ENCODE data around the gene FOSB.
A peak's percentile ranks its signal among the peaks of the same experiment; 100 is the strongest.

FOSB gene

DNA sequence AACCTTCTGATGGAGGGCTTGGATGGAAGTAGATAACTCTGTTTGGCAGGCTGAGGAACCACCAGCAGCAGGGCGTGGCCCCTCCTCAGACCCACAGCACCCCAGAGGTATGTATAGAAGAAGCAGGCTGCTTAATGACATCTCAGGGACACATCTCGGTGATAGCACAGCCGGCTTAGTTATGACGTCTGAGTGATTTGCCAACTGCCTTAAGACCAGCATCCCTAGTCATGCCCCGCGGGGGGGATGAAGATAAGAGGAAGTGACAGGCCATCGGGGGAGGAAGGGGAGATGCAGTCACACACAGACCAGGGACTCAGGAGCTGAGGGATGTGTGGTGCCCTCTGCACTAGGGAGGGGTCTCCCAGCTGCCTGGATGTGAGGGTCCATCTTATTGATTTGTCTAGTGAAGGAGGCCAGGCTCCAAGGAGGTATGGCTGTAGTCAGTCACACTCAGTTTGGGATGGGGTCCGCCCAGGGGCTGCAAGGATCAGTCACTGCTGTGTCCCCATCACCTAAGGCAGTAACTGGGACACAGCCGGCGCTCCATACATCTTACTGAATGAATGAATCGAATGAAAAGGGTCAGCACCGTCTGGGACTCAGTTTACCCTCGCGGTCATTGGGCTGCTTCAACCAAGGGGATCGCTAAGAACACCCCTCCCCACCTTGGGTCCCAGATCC, 24.9 kb upstream of the FOSB start:
- peak; percentile 82 to 89 for DNase-seq

DNA sequence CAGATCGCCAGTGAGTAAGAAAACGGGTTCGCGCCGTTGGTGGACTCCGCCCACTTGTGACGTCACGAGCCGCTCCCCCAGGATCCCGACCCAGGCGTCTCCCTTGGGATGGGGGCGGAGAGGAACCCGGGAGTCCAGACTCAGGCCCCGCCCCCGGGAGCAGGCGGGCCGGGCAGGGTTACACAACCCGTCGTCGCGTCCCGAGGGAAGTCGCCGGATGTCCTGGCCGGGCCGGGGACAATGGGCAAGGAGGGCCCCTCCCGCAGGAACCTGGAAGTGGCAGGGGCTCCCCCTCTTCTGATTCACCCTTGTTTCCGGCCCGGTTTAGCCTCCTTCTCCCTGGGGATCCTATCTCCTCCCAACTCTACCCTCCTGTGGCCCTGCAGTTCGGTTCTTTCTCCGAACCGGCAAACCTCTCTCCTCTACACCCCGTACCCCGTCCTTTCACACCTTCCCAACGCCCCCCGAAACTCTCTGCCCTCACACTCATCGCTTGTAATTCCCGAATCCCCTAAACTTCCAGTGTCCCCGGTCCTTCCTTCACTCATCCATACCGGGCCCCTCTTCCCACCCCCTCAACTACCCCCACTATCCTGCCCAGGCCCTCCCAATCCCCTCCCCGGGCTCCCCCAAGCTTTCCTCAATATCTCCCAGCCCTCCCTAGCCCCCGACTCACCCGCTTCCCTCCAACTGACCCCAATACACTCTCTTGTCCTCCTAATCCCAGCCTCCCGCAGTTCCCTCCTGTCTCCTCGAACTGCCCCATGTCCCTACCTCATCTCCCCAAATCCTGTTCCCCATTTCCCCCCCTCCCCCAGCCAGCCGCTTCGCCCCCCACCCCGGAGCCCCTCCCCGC, 24.1 kb upstream of the FOSB start:
- DNase-seq, result peak; percentile 83 to 90

DNA sequence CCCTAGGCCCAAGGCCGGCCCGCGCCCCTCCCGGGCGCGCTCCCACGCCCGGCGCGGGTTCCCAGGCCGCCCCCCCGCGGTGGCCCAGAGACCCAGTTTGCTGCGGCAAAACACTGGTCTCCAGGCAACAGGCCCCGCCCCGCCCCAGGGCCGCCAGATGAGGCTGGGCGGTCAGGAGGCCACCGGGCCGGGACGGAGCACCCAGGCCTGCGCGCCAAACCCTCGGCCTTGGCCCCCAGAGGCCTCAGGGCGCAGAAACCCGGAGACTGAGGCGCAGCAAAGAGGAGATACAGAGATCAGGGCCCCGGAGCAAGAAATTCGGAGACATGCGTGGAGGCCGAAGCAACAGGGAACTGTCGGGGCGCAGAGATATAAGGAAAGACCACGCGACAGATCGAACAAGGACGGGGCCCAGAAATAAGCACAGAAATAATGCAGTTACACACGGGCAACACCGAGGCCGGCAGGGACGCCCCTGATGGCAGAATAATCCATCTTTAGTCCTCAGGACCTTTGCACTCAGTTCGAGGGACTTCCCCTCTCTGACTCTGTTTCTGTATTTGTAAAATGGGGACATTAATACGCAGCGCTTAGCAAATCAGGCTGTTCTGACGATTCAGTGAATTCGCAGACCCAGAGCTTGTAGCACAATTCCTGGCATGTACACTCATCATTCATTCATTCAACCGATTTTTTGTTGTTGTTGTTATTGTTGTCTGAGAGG, 23.3 kb upstream of the FOSB start:
- DNase-seq, result peak; percentile 68 to 79

DNA sequence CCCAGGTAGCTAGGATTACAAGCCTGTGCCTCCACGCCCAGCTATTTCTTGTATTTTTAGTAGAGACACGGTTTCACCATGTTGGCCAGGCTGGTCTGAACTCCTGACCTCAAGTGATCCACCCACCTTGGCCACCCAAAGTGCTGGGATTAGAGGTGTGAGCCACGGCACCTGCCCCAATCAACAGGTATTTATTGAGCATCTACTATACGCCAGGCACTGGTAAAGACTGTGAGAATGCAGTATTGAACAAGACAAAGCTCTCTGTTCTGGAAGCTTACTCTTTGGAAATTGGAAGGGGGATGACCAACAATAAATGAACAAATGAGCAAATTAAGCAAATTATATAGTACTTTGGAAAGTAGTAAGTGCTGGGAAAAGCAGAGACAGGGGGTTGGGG, 22.7 kb upstream of the FOSB start:
- no peak for DNase-seq

DNA sequence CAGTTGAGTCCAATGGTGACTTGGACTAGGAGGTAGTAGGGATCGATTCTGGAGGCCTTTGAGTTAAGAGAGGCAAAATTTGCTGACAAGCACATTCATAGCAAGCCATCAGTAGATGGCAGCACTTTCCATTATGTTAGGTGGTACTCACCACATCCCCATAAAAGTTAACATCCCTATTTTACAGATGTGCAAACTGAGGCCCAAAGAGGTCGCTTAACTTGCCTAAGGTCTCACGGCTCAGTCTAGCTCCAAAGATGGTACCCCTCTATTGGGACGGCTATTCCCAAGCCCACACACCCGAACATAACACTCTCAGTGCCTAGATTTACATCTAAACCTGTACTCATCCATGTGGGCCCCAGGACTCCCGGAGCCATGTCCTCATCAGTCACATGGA, 21.5 kb upstream of the FOSB start:
- peak in 1 of 2 donors; percentile 42 for DNase-seq

DNA sequence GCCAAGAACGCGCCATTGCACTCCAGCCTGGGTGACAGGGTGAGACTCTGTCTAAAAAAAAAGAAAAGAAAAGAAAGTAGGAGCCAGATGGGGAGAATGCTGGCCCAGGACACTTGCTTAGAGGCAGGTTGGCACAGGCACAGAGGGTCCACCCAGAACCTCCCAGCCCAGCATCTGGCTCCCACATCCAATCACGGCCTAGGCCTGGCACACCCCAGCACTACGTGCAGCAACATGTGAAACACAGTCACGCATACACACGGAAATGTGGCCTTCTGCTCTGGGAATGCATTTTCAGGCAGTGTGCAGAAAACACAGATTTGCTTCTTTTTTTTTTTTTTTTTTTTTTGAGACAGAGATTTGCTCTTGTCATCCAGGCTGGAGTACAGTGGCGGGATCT, 20.9 kb upstream of the FOSB start:
- no peak for DNase-seq

DNA sequence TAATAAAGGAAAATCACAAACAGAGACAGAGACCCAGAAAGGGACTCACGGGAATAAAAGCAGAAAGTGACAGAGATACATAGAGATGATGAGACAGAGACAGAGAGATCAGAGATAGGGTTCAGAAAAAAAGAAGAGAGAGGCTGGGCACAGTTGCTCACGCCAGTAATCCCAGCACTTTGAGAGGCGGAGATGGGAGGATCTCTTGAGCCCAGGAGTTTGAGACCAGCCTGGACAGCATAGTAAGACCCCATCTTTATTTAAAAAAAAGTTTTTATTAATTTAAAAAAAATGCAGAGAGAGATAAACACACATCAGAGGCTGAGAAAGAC, 19.4 kb upstream of the FOSB start:
- no peak for DNase-seq

DNA sequence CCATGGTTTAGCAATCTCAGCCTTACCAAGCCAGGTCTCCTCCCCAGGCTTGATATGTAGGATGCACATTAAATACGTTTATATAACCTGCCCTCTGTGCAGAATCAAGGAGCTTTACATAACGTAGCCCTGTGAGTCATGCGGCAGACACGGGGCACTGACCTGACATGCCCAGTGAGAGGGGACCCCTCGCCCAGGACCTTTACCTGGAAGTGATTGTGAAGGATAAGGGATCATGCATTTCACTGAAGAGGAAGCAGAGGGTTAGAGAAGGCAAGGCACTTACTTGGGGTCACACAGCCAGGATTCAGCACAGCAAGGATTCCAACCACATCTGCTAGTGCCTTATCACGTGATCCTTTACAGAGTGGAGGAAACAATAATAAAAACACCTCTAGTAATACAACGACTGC, 18.9 kb upstream of the FOSB start:
- no peak for DNase-seq

DNA sequence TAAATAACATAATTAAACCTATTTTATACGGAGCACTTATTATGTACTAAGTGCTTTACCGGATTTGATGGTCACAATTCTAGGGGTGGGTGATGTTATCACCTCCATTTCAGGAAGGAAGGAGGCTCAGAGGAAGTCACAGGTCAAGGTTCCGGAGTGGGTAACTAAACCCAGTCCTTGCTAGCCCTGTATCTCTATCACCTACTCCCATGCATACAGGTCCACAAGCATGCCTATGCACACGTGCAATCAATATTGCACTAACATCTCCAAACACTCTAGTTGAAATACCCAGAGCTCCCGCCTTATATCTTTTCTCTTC, 17.8 kb upstream of the FOSB start:
- DNase-seq, result no peak

DNA sequence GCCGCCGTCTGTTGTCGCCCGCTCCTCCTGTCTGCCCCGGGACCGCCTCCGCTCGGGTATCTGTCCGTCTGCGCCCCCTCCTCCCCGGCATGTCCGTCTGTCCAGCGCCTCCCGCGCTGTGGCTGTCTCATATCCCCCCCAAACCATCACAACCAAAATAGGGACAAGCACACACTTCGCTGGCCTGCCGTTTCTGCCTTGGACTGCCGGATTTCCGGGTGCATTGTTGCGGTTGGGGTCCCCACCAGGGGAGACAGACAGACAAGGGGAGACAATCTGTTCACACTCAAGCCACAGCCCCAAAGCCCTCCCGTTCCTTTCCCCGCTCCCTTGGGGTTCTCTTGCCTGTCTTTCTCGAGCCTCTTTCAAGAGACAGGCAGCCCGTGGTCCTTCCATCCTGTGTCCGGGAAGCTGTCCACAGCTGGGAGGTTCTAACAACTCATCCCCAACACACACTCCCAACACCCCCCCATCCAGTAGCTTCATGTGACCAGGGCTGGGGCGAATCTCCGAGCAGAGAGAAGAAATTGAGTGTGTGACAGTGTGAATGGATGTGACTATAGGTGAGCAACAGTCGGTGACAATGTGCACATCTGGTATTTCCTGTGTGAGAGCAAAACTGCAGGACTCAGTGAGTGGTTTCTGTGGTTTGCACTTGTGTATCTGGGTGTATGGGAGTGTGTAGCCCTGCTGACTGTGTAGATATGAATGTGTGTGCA, 16.5 kb upstream of the FOSB start:
- DNase-seq, result no peak

DNA sequence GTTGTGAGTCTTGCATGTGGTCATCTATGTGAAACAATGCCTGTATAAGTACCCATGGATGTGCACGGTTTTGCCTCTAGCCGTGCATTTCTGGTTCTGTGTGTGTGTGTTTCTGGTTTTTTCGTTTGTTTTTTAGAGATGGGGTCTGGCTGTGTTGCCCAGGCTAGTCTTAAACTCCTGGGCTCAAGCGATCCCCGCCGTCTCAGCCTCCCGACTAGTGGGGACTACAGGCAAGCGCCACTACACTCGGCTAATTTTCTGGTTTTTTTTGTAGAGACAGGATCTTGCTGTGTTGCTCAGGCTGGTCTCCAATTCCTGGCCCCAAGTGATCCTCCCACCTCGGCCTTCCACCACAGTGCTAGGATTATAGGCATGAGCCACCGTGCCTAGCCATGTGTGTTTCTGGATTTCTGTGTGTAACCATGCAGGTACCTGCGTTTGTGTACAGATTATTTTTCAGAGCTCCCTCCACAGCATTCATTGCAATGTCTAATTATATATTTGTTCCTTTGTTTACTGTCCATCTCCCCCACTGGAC, 15.9 kb upstream of the FOSB start:
- DNase-seq, result no peak

DNA sequence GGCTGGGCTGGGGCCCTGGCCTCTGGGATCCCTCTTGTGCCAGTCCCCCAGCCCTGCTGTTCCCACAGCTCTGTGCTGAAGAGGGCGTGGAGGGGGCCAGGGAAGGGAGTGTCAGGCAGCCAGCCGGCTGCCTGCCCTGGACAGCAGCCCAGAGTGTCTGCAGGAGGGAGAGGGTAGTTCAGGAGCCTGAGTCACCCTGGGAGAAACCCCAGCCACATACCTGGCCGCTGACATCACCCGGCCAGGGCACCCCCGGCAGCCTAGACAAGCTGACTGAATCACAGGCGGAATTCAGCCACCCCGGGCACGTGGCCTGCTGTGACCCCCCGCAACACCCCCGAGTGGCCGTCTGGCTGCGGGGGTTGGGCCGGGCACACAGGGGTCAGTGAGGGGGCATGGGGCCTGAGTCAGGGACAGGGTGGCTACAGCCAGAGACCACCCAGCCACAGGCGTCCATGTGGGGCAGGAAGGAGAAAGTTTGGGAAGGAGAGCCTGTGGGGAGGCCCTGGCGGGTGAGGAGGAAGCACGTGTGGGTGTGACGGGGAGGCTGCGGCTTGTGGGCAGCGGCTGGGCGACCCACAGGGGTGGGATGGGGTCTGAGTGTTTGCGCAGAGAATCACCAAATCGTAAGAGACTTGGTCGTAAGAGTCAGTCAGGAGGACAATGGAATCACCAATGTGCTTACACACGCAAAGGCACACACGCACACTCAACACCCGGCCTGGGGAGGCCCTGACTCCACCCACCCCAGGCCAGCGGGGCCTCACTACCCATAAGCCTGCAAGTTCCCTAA, 11.9 kb upstream of the FOSB start:
- peak; percentile 87 to 94 for DNase-seq

DNA sequence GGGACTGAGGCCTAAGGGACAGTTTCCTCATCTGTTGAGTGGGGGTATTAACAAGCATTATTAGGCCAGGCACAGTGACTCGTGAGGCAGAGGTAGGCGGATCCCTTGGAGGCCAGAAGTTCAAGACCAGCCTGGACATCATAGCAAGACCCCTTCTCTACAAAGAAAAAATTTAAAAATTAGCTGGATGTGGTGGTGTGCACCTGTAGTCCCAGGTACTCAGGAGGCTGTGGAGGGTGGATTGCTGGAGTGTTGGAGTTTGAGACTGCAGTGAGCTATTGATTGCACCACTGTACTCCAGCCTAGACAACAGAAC, 11.3 kb upstream of the FOSB start:
- DNase-seq, result no peak

DNA sequence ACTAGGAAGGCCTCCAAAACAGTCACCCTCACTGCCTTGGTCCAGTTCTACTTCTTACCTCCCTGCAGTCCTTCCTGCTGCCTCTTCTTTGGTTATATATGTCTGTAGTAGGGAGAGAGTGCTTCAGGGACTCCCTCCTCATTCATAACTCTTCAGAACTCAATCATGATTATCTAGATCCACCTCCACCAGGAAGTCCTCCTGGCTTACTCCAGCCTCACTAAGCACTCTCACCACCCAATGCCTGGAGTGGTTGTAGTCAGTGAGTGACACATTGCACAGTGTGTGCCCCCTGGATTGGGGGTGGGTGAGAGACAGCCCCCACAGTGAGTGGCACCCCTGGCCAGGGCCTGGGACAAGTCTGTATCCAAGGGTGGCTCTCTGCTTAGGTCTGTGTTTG, 10.0 kb upstream of the FOSB start:
- no peak for DNase-seq

DNA sequence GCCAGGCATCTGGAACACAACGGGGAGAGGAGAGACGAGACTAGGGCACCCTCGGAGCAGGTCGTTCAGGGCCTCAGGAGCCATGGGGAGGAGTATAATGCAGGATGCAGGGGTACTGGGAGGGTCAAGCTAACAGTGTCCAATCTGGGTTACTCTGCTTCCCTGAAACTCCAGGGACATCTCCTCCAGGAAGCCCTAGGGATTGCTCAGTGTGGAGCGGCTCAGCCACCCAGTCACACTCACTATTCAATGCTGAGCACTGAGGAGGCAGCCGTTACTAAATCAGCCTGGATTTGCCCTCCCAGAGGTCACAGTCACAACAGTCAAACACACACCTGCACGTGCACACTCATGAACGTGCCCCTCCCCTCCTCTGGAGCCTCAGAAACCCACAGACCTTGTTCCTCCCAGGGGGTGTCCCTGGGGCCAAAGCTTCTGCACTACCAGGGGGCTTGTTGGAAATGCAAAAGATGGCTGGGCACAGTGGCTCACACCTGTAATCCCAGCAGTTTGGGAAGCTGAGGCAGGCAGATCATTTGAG, 6.9 kb upstream of the FOSB start:
- DNase-seq, result no peak

DNA sequence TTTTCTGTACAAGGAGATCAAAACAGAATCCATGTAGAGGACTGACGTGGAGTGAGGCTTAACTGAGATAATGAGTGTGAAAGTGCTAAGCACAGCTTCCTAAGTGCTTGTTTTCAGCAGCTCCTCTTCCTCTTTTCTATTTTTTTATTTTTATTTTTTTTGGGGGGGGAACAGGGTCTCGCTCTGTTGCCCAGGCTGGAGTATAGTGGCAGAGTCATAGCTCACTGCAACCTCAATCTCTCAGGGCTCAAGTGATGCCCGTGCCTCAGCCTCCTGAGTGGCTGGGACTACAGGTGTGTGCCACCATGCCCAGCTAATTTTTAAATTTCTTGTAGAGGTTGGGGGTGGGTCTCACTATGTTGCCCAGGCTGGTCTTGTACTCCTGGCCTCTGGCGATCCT, 5.6 kb upstream of the FOSB start:
- DNase-seq, result no peak

DNA sequence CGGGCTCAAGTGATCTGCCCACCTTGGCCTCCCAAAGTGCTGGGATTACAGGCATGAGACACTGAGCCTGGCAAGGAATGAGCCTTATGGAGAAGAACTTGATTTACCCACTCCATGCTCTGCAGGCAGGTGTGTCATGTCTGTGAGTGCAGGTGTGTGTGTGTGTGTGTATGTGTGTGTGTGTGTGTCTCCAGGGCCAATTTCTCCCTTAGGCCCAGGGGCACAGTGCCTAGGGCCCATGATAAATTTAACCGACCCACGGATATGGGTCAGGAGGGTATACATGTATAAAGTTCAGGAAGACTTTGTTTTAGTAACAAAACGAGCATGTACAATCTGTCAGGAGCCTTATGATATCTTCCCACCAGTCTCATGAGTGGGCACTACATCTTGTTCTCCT, 4.6 kb upstream of the FOSB start:
- no peak for DNase-seq

DNA sequence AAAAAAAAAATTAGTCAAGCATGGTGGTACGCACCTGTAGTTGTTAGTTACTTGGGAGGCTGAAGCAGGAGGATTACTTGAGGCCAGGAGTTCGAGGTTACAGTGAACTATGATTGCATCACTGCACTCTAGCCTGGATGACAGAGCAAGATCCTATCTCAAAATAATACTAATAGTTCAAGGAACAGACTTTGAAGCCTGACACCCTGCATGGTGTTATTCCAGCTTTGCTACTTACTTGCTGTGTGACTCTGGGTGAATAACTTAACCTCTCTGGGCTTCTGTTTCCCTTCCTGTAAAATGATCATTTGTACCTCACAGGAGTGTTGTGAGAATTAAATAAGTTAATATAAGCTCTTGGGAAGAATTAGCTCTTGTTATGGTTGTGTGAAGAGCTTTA, 3.5 kb upstream of the FOSB start:
- no peak for DNase-seq

DNA sequence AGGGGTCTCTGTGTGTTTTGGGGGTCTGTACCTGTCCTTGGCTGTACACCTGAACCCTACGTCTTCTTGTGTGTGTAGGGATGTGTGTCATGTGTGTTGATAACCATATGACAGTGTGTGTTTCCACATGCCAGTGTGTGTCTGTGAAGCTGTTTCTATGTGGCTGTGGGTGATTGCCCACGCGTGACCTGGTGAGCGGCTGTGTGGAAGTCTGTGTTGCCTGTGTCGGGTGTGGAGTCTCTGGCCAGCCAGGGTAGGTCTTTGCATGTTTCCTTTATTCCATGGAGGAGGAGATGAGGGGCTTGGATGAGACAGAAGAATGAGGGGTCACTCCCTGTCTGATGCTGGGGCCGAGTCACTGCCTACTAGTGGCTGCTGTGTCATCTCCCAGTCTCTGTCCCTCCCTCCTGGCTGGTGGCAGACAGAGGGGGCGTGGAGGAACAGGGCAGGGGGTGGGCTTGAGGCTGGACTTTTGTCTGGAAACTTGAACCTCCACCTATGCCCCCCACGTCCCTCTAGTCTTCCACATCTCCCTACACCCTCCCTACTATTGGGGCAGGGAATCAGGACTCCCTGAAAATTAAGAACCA, 2.8 kb upstream of the FOSB start:
- no peak for DNase-seq

DNA sequence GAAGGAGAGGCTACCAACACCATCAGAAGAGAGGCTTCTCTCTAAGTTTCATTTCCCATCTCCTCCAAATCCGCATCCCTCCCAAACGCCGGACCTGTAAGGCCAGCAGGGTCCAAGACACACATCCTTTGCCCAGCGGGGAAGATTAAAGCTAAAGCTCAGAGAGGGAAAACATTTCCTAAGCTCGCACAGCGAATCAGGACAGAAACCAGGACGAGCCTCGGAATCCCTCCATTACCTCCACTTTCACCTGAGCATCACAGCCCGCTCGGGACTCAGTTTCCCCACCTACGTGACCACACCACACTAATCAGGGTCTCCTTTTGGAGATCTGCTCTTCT, 711 bp upstream of the FOSB start:
- no peak for DNase-seq

DNA sequence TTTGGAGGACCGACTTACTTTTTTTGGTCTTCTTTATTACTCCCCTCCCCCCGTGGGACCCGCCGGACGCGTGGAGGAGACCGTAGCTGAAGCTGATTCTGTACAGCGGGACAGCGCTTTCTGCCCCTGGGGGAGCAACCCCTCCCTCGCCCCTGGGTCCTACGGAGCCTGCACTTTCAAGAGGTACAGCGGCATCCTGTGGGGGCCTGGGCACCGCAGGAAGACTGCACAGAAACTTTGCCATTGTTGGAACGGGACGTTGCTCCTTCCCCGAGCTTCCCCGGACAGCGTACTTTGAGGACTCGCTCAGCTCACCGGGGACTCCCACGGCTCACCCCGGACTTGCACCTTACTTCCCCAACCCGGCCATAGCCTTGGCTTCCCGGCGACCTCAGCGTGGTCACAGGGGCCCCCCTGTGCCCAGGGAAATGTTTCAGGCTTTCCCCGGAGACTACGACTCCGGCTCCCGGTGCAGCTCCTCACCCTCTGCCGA, 409 bp downstream of the FOSB start:
- DNase-seq, result no peak

DNA sequence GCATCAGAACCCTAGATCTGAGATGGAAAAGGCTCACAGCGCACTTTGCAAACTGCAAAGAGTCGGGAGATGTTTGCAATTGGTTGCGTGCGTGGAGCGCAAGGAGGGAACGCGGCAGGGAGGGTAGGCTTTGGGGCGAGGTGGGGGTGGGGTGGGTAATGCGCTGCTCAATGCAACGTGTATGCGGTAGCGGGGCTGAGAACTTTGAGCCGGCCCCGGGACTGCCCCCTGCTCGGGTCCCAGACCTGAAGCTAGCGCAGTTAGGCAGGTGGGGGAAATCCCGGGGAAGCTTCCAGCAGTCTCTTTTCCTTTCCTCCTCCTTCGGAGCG, 971 bp downstream of the FOSB start:
- no peak for DNase-seq

All from inflammatory macrophage treated with lipopolysaccharide for 1 hour (primary cell).